HEK293 (cell line): Measurements from ENCODE around the gene MRPS31.
A peak's percentile ranks its signal among the peaks of the same experiment; 100 is the strongest.

Experiments used
- CTCF ChIA-PET: fragments of 350-600 bp; formaldehyde crosslinking; extraction: SDS; loops from one replicate; lab custom pipeline; 2021; ENCODE audit warnings: antibody characterized with exemption; lab: Yijun Ruan, JAX
- POLR2A ChIA-PET: fragments of 300-600 bp; formaldehyde crosslinking; extraction: SDS; loops from one replicate; lab custom pipeline; 2020; ENCODE audit warnings: antibody characterized with exemption, inconsistent platforms; lab: Yijun Ruan, JAX
- H3K27ac ChIP-seq: fragments of 200-500 bp; sonication (Bioruptor generic); 2 replicates; pipeline ENCODE4 v1.5.1; 2014; ENCODE audit warnings: low read depth, low read length, control low read depth, inconsistent platforms; ENCODE audit errors: extremely low read depth
- H3K36me3 ChIP-seq, 2 experiments: fragments of 200-500 bp in 1 of 2; sonication (Bioruptor generic) in 1 of 2; 1 replicate in 1 of 2; 2 replicates in 1 of 2; pipeline ENCODE4 v1.5.1; 2014 to 2017; ENCODE audit warnings: inconsistent platforms in 2 of 2, low read length in 2 of 2; ENCODE audit not compliant: control insufficient read depth in 2 of 2, insufficient read depth in 1 of 2
- H3K4me1 ChIP-seq: fragments of 200-500 bp; sonication (Bioruptor generic); 2 replicates; pipeline ENCODE4 v1.5.1; 2014; ENCODE audit warnings: mild to moderate bottlenecking, low read length, inconsistent platforms; ENCODE audit not compliant: control insufficient read depth, insufficient read depth
- H3K4me3 ChIP-seq: 2 replicates; pipeline ENCODE4 v1.5.1; 2011; ENCODE audit warnings: low read depth, mild to moderate bottlenecking, control low read depth, low read length, moderate library complexity
- H3K9me3 ChIP-seq: fragments of 200-500 bp; sonication (Bioruptor generic); 2 replicates; pipeline ENCODE4 v1.5.1; 2014; ENCODE audit warnings: low read depth, low read length, inconsistent platforms; ENCODE audit not compliant: control insufficient read depth, insufficient read depth
- BCL11B ChIP-seq: fragments of 450-650 bp; formaldehyde crosslinking; IDR thresholded peaks from 2 replicates; pipeline ENCODE4 v1.5.1; 2016; ENCODE audit warnings: low read depth, missing biosample characterization, missing genetic modification characterization
- CTCF ChIP-seq: fragments of 450-650 bp; formaldehyde crosslinking; IDR thresholded peaks from 2 replicates; pipeline ENCODE4 v1.5.1; 2016; ENCODE audit warnings: missing biosample characterization, missing genetic modification characterization
- EGR2 ChIP-seq: fragments of 450-650 bp; formaldehyde crosslinking; IDR thresholded peaks from 2 replicates; pipeline ENCODE4 v1.5.1; 2016; ENCODE audit warnings: low read depth, missing biosample characterization, missing genetic modification characterization
- GLIS2 ChIP-seq: fragments of 450-650 bp; formaldehyde crosslinking; IDR thresholded peaks from 2 replicates; pipeline ENCODE4 v1.5.1; 2016; ENCODE audit warnings: missing biosample characterization, missing genetic modification characterization
- HOXC10 ChIP-seq: sonication (generic); formaldehyde crosslinking; IDR thresholded peaks from 2 replicates; pipeline ENCODE4 v1.8.1; 2023; ENCODE audit warnings: mild to moderate bottlenecking, missing genetic modification reagents
- IKZF3 ChIP-seq: fragments of 450-650 bp; IDR thresholded peaks from 2 replicates; pipeline ENCODE4 v1.5.0; 2018; ENCODE audit warnings: missing biosample characterization, mild to moderate bottlenecking, missing genetic modification characterization, moderate library complexity
- KLF8 ChIP-seq: fragments of 450-650 bp; formaldehyde crosslinking; IDR thresholded peaks from 2 replicates; pipeline ENCODE4 v1.5.1; 2016; ENCODE audit warnings: missing biosample characterization, missing genetic modification characterization
- PBX3 ChIP-seq: sonication (generic); formaldehyde crosslinking; IDR thresholded peaks from 2 replicates; pipeline ENCODE4 v1.8.1; 2022; ENCODE audit warnings: mild to moderate bottlenecking, moderate library complexity, missing genetic modification reagents
- PRDM6 ChIP-seq: fragments of 450-650 bp; formaldehyde crosslinking; IDR thresholded peaks from 2 replicates; pipeline ENCODE4 v1.5.1; 2017; ENCODE audit warnings: missing biosample characterization, missing genetic modification characterization
- SP3 ChIP-seq: fragments of 450-650 bp; formaldehyde crosslinking; IDR thresholded peaks from 2 replicates; pipeline ENCODE4 v1.5.1; 2016; ENCODE audit warnings: missing biosample characterization, missing genetic modification characterization
- SP7 ChIP-seq: fragments of 450-650 bp; formaldehyde crosslinking; IDR thresholded peaks from 2 replicates; pipeline ENCODE4 v1.5.1; 2016; ENCODE audit warnings: missing biosample characterization, missing genetic modification characterization
- ZBTB26 ChIP-seq: fragments of 450-650 bp; formaldehyde crosslinking; optimal IDR thresholded peaks from 2 replicates; pipeline ENCODE3; 2016; ENCODE audit warnings: missing biosample characterization, mild to moderate bottlenecking, missing genetic modification characterization
- ZFHX2 ChIP-seq: fragments of 450-650 bp; formaldehyde crosslinking; conservative IDR thresholded peaks from 2 replicates; pipeline ENCODE4 v1.5.1; 2016; ENCODE audit warnings: missing biosample characterization, missing genetic modification characterization
- ZFP37 ChIP-seq: fragments of 450-650 bp; formaldehyde crosslinking; IDR thresholded peaks from 2 replicates; pipeline ENCODE4 v1.5.1; 2016; ENCODE audit warnings: missing biosample characterization, missing genetic modification characterization
- ZNF112 ChIP-seq: fragments of 450-650 bp; formaldehyde crosslinking; IDR thresholded peaks from 2 replicates; pipeline ENCODE4 v1.5.0; 2017; ENCODE audit warnings: missing biosample characterization, missing genetic modification characterization
- ZNF140 ChIP-seq: fragments of 450-650 bp; formaldehyde crosslinking; IDR thresholded peaks from 2 replicates; pipeline ENCODE4 v1.5.1; 2016; ENCODE audit warnings: missing biosample characterization, missing genetic modification characterization
- ZNF174 ChIP-seq: fragments of 450-650 bp; formaldehyde crosslinking; IDR thresholded peaks from 2 replicates; pipeline ENCODE4 v1.5.0; 2017; ENCODE audit warnings: missing biosample characterization, mild to moderate bottlenecking, missing genetic modification characterization
- ZNF214 ChIP-seq: fragments of 450-650 bp; formaldehyde crosslinking; IDR thresholded peaks from 2 replicates; pipeline ENCODE4 v1.5.1; 2017; ENCODE audit warnings: missing biosample characterization, mild to moderate bottlenecking, missing genetic modification characterization, borderline replicate concordance
- ZNF335 ChIP-seq: fragments of 450-650 bp; formaldehyde crosslinking; conservative IDR thresholded peaks from 2 replicates; pipeline ENCODE4 v1.5.1; 2016; ENCODE audit warnings: missing biosample characterization, missing genetic modification characterization
- ZNF426 ChIP-seq: fragments of 450-650 bp; formaldehyde crosslinking; IDR thresholded peaks from 2 replicates; pipeline ENCODE4 v1.5.1; 2017; ENCODE audit warnings: missing biosample characterization, missing genetic modification characterization, mild to moderate bottlenecking, inconsistent platforms, moderate library complexity
- ZNF510 ChIP-seq: fragments of 450-650 bp; formaldehyde crosslinking; IDR thresholded peaks from 2 replicates; pipeline ENCODE4 v1.5.1; 2018; ENCODE audit warnings: mild to moderate bottlenecking, missing genetic modification characterization, missing biosample characterization; ENCODE audit not compliant: insufficient replicate concordance
- ZNF544 ChIP-seq: fragments of 450-650 bp; formaldehyde crosslinking; IDR thresholded peaks from 2 replicates; pipeline ENCODE4 v1.5.0; 2017; ENCODE audit warnings: missing biosample characterization, missing genetic modification characterization
- ZNF639 ChIP-seq: fragments of 450-650 bp; formaldehyde crosslinking; IDR thresholded peaks from 2 replicates; pipeline ENCODE4 v1.5.1; 2016; ENCODE audit warnings: missing biosample characterization, missing genetic modification characterization
- ZNF701 ChIP-seq: fragments of 450-650 bp; formaldehyde crosslinking; IDR thresholded peaks from 2 replicates; pipeline ENCODE4 v1.5.1; 2016; ENCODE audit warnings: missing biosample characterization, missing genetic modification characterization
- ZSCAN30 ChIP-seq: fragments of 450-650 bp; IDR thresholded peaks from 2 replicates; pipeline ENCODE4 v1.5.1; 2018; ENCODE audit warnings: missing biosample characterization, mild to moderate bottlenecking, missing genetic modification characterization, moderate library complexity

The MRPS31 gene

GRCh38 chr13:40790154-40790616, 19.2 kb upstream of the MRPS31 start:
- Histone ChIP-seq H3K4me1 (no peaks in the 10 kb centered on the region), H3K4me3 (peak overlapping the region; percentile 56), H3K27ac (peak overlapping the region; percentile 86), H3K36me3 (peaks cover 0 to 9% of the 10 kb centered on the region in 2 experiments; a peak in 1 of 3 replicates), H3K9me3 (no peaks in the 10 kb centered on the region)
- ChIA-PET CTCF (interaction anchor here (0.5 to 0.6 kb wide), 3 partner anchors 86 to 271 kb away, joined by 3 to 4 read pairs (median 3); no protein-coding TSS in a partner anchor), POLR2A (interaction anchor here (1.2 to 1.7 kb wide), 3 partner anchors 10 to 271 kb away, joined by 3 to 7 read pairs (median 5); partner anchors contain the start of gene WBP4)
- 0 out of 2 replicates have a peak, but pooled peaks have one; percentile 9 for TF ChIP-seq ZFP37 (tag by site-specific recombination)
- TF ChIP-seq EGR2: no peak
- TF ChIP-seq ZNF639: no peak
- TF ChIP-seq SP7 (tag by site-specific recombination): peak; percentile 12; the same call in 1 of the 2 replicates
- TF ChIP-seq ZNF544 (tag by site-specific recombination): no peak
- no peak for TF ChIP-seq CTCF
- no peak for TF ChIP-seq ZNF174 (tag by site-specific recombination)
- no peak for TF ChIP-seq ZNF510 (tag by site-specific recombination)
- no peak for TF ChIP-seq ZNF214 (tag by site-specific recombination)
- TF ChIP-seq ZNF112 (tag by site-specific recombination): no peak
- no peak for TF ChIP-seq ZNF426 (tag by site-specific recombination)
- peak; percentile 67; the same call in 1 of the 2 replicates for TF ChIP-seq IKZF3 (tag by site-specific recombination)
- no peak for TF ChIP-seq ZNF701 (tag by site-specific recombination)
- TF ChIP-seq ZNF140 (tag by site-specific recombination): no peak
- TF ChIP-seq ZNF335 (tag by site-specific recombination): peak; percentile 33; the same call in 1 of the 2 replicates

- no peaks in the 10 kb centered on the region for H3K4me1 ChIP-seq
- H3K27ac ChIP-seq: peak within 1 kb of the TSS; percentile 86
- H3K36me3 ChIP-seq: peaks cover 0 to 9% of the 10 kb centered on the region in 2 experiments; a peak in 1 of 3 replicates
- peak within 1 kb of the TSS; percentile 56 for H3K4me3 ChIP-seq
- POLR2A ChIA-PET: interaction anchor here (0.9 to 1.7 kb wide), 4 partner anchors 10 to 271 kb away, joined by 3 to 7 read pairs (median 4); partner anchors contain the start of gene WBP4
- CTCF ChIA-PET: interaction anchor here (0.5 to 1.3 kb wide), 3 partner anchors 12 to 267 kb away, joined by 3 to 5 read pairs (median 3); no protein-coding TSS in a partner anchor
- no peaks in the 10 kb centered on the region for H3K9me3 ChIP-seq
- TF ChIP-seq ZFHX2 (peak; percentile 70), SP3 (tag by site-specific recombination) (0 out of 2 replicates have a peak, but pooled peaks have one; percentile 21), PRDM6 (tag by site-specific recombination) (no peak), BCL11B (tag by site-specific recombination) (0 out of 2 replicates have a peak, but pooled peaks have one; percentile 10), PBX3 (CRISPR knock-in tag) (peak; percentile 59; the same call in 1 of the 2 replicates), KLF8 (tag by site-specific recombination) (0 out of 2 replicates have a peak, but pooled peaks have one; percentile 31), GLIS2 (tag by site-specific recombination) (0 out of 2 replicates have a peak, but pooled peaks have one; percentile 7), HOXC10 (CRISPR knock-in tag) (0 out of 2 replicates have a peak, but pooled peaks have one; percentile 25), ZBTB26 (tag by site-specific recombination) (peak; percentile 79), ZSCAN30 (tag by site-specific recombination) (peak; percentile 92)
Measured at GRCh38 chr13:40789275-40790153, 18.5 kb upstream of the MRPS31 start, which contains the start of gene SLC25A15. Gene SLC25A15, plus strand, starts transcription at chr13:40789611. Its CDS starts 3,616 bp downstream, at chr13:40793227.
